PC-9 (cell line): Measurements from ENCODE around the gene CCDC91. TPM values are rescaled to one million over a fixed set of nuclear protein-coding genes. Genes with fewer than 3 reads are reported as not detected.
A peak's percentile ranks its signal among the peaks of the same experiment; 100 is the strongest.

Experiments used
- BruUV-seq: library from RNA; stranded (reverse); fragments of 400-500 nt; replicated peaks from 2 replicates; lab custom pipeline; 2021; lab: Mats Ljungman, UMichigan
- CTCF ChIA-PET: fragments of 300-600 bp; sonication (Branson Sonifier 250); formaldehyde crosslinking; loops from one replicate; lab custom pipeline; 2022; ENCODE audit warnings: antibody characterized with exemption; lab: Charles Lee
- POLR2A ChIA-PET: fragments of 300-600 bp; sonication (Branson Sonifier 250); formaldehyde crosslinking; loops from one replicate; lab custom pipeline; 2022; ENCODE audit warnings: antibody characterized with exemption; ENCODE audit not compliant: unreplicated experiment; lab: Charles Lee
- DNase-seq, 2 experiments: peaks; one replicate each; pipeline versions ENCODE4 v3.0.0 to v3.0.0-alpha.2; 2015 to 2022; ENCODE audit warnings: mixed read lengths in 1 of 2
- H2AFZ ChIP-seq: fragments of 200-600 bp; sonication (generic); 2 replicates; pipeline ENCODE4 v1.8.1; 2017; ENCODE audit warnings: antibody characterized with exemption
- H3F3A ChIP-seq: fragments of 200-600 bp; sonication (generic); 2 replicates; pipeline ENCODE4 v1.8.1; 2017; ENCODE audit warnings: antibody characterized with exemption, mild to moderate bottlenecking, low read depth; ENCODE audit not compliant: insufficient read depth
- H3K27ac ChIP-seq: fragments of 200-600 bp; sonication (generic); 2 replicates; pipeline ENCODE4 v1.6.1; 2016; ENCODE audit warnings: mixed run types
- H3K27me3 ChIP-seq: fragments of 200-600 bp; sonication (generic); 2 replicates; pipeline ENCODE4 v1.6.1; 2016; ENCODE audit warnings: low read depth, mixed run types; ENCODE audit not compliant: insufficient read depth
- H3K36me3 ChIP-seq: fragments of 200-600 bp; sonication (generic); 2 replicates; pipeline ENCODE4 v1.6.1; 2016; ENCODE audit warnings: low read depth, mixed run types
- H3K4me1 ChIP-seq: fragments of 200-600 bp; sonication (generic); replicated peaks from 2 replicates; pipeline ENCODE4 v1.6.1; 2016; ENCODE audit warnings: mixed run types; ENCODE audit not compliant: insufficient read depth
- H3K4me2 ChIP-seq: fragments of 200-600 bp; sonication (generic); 2 replicates; pipeline ENCODE4 v1.6.1; 2017; ENCODE audit warnings: mixed run types
- H3K4me3 ChIP-seq: fragments of 200-600 bp; sonication (generic); 2 replicates; pipeline ENCODE4 v1.6.1; 2016; ENCODE audit warnings: mixed run types
- H3K79me2 ChIP-seq: fragments of 200-600 bp; sonication (generic); 2 replicates; pipeline ENCODE4 v1.6.1; 2017; ENCODE audit warnings: low read depth, mixed run types
- H3K9me2 ChIP-seq: fragments of 200-600 bp; sonication (generic); 2 replicates; pipeline ENCODE4 v1.8.1; 2017; ENCODE audit warnings: mild to moderate bottlenecking; ENCODE audit not compliant: insufficient read depth
- H3K9me3 ChIP-seq: fragments of 200-600 bp; sonication (generic); 2 replicates; pipeline ENCODE4 v1.8.1; 2016; ENCODE audit warnings: low read depth; ENCODE audit not compliant: insufficient read depth
- H4K20me1 ChIP-seq: fragments of 200-600 bp; sonication (generic); 2 replicates; pipeline ENCODE4 v1.8.1; 2017; ENCODE audit not compliant: insufficient read depth
- EZH2 ChIP-seq: fragments of 200-600 bp; sonication (generic); IDR thresholded peaks from 2 replicates; pipeline ENCODE4 v1.8.0; 2017; ENCODE audit warnings: antibody characterized with exemption, low read depth
- intact Hi-C: fragments of 100-400 bp; cut with micrococcal nuclease; formaldehyde crosslinking; loops from one replicate; pipeline ENCODE4 v1.10.0; 2022; ENCODE audit not compliant: unreplicated experiment
- total RNA-seq: library from RNA; stranded (reverse); gene quantifications from 2 replicates; pipeline ENCODE4 v1.2.3, GENCODE V29; 2021
- TF ChIP-seq, protein P1 (sequence below): fragments of 200-600 bp; sonication (generic); conservative IDR thresholded peaks from 2 replicates; pipeline ENCODE4 v1.6.1; 2017; ENCODE audit warnings: mixed run types, antibody characterized with exemption, mild to moderate bottlenecking, moderate library complexity

The CCDC91 gene
- total RNA-seq, 1 experiment from 2014 or later, result 38.9 TPM

DNA sequence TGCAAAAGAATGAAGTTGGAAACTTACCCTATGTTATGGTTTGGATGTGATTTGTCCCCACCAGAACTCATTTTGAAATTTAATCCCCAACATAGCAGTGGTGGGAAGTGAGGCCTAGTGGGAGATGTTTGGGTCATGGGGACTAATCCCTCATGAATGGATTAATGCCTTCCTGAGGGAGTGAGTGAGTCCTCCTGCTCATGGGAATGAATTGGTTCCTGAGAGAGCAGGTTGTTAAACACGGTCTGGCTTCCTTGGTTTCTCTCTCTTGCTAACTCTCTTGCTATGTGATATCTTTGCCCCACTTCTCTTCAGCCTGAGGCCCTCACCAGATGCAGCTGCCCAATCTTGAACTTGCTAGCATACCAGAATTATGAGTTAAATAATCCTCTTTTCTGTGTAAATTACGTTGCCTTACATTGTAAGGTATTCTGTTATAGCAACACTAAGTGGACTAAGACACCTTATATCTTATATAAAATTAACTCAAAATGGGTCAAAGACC is 22.2 kb upstream of the CCDC91 start:
- CTCF ChIA-PET, result no interaction called here
- Histone ChIP-seq H2AFZ (no peak overlapping the region), H3K79me2 (no peaks in the 10 kb centered on the region), H3K36me3 (no peaks in the 10 kb centered on the region), H3K4me1 (no peaks in the 10 kb centered on the region), H3K9me3 (no peaks in the 10 kb centered on the region), H3K4me3 (no peak overlapping the region), H3K9me2 (no peaks in the 10 kb centered on the region), H4K20me1 (no peaks in the 10 kb centered on the region), H3K4me2 (no peak overlapping the region), H3F3A (no peaks in the 10 kb centered on the region), H3K27me3 (no peaks in the 10 kb centered on the region), H3K27ac (no peak overlapping the region)
- POLR2A ChIA-PET, result interaction anchor here (0.7 kb wide), 1 partner anchor 37 kb away, joined by 3 read pairs; no protein-coding TSS in a partner anchor
- BruUV-seq, result no TSS peak
- DNase-seq, result no peak
- TF ChIP-seq EZH2, result no peak
- TF ChIP-seq, protein P1, sequence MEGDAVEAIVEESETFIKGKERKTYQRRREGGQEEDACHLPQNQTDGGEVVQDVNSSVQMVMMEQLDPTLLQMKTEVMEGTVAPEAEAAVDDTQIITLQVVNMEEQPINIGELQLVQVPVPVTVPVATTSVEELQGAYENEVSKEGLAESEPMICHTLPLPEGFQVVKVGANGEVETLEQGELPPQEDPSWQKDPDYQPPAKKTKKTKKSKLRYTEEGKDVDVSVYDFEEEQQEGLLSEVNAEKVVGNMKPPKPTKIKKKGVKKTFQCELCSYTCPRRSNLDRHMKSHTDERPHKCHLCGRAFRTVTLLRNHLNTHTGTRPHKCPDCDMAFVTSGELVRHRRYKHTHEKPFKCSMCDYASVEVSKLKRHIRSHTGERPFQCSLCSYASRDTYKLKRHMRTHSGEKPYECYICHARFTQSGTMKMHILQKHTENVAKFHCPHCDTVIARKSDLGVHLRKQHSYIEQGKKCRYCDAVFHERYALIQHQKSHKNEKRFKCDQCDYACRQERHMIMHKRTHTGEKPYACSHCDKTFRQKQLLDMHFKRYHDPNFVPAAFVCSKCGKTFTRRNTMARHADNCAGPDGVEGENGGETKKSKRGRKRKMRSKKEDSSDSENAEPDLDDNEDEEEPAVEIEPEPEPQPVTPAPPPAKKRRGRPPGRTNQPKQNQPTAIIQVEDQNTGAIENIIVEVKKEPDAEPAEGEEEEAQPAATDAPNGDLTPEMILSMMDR, result no peak
- intact Hi-C loops, result loop anchor here (10.0 kb wide), 1 partner anchor 343 kb away; no protein-coding TSS in a partner anchor

DNA sequence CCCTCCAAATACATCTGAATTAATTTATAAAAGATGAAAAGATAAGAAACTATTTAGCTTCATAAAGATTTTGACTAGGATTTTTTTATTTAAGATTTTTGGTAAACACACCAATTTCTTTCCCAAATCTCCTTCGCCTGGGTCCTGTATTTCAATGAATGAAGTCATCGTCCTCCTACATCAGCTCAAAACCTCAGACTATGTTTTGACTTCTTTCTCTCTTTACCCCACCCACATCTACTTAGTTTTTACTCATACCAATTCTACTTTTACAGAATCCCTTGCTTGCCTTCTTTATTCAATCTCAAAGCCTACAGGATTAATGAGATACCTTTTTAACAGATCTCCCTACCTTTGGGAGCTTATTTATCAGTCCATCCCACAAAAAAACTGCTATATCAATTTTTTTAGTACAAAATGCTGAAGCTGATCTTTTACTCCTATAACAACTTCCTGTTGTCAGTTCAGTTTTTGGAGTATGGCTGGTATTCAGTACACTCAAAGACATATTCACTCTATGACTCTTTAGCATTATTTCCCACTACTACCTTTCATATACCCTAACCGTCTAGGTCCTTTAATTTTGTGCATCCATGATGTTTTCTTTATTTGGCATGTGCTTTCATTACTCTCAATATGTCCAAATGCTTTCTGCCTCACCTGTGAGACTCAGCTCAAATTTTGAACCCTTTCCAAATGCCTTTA is 18.7 kb upstream of the CCDC91 start:
- no peak overlapping the region for H2AFZ ChIP-seq
- H3K79me2 ChIP-seq, result no peaks in the 10 kb centered on the region
- TF ChIP-seq, protein P1, result no peak
- no peak for TF ChIP-seq EZH2
- no peak overlapping the region for H3K27ac ChIP-seq
- no peaks in the 10 kb centered on the region for H3K4me1 ChIP-seq
- no peak for DNase-seq
- no peak overlapping the region for H3K4me3 ChIP-seq
- H3K27me3 ChIP-seq, result no peaks in the 10 kb centered on the region
- POLR2A ChIA-PET, result interaction anchor here (0.7 kb wide), 1 partner anchor 145 kb away, joined by 6 read pairs; no protein-coding TSS in a partner anchor
- H3K9me3 ChIP-seq, result no peaks in the 10 kb centered on the region
- CTCF ChIA-PET, result no interaction called here
- H3K36me3 ChIP-seq, result no peaks in the 10 kb centered on the region
- BruUV-seq, result no TSS peak
- no peak overlapping the region for H3K4me2 ChIP-seq
- no peaks in the 10 kb centered on the region for H4K20me1 ChIP-seq
- intact Hi-C loops, result loop anchor here (1.0 kb wide), 3 partner anchors 202 to 701 kb away; no protein-coding TSS in a partner anchor
- H3K9me2 ChIP-seq, result no peaks in the 10 kb centered on the region
- no peaks in the 10 kb centered on the region for H3F3A ChIP-seq

DNA sequence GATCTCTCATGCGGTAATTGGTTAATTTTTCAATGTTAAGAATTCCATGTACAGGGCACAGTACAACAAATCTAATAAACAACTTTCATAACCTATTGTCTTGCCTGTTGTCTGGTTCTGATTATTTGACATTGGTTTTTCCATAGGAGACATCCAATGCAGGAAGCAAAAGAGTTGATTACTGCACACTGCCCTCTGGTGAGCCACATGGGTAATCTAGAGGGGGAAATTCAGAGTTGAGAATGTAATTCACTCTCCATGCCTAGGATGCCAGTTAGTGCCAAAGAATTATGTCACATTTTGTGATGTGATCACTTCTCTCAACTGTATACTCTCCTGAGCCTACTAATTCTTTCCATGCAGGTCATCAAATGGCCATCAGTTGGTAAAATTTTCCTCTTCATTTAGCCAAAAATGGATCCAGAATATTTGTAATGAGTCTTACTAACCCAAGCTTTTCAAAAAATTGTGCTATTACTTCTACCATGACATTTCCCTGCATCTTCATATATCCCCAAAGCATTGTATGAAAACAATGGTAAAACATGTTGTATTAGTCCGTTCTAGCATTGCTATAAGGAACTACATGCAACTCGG is 17.7 kb upstream of the CCDC91 start:
- peak in 1 of 2 experiments; percentile 31 for DNase-seq
- BruUV-seq, result no TSS peak
- intact Hi-C loops, result loop anchor here (1.0 kb wide), 3 partner anchors 203 to 700 kb away; no protein-coding TSS in a partner anchor

More for the DNA sequence above, 17.7 kb upstream of the CCDC91 start:
- H3K36me3 ChIP-seq, result no peaks in the 10 kb centered on the region
- H2AFZ ChIP-seq, result no peak overlapping the region
- ChIA-PET POLR2A (no interaction called here), CTCF (no interaction called here)
- no peaks in the 10 kb centered on the region for H3K9me3 ChIP-seq
- no peak overlapping the region for H3K27ac ChIP-seq
- H3F3A ChIP-seq, result no peaks in the 10 kb centered on the region
- H4K20me1 ChIP-seq, result no peaks in the 10 kb centered on the region; the same call in 1 of the 2 replicates
- no peak for TF ChIP-seq EZH2
- TF ChIP-seq, protein P1, result peak; percentile 72
- H3K4me2 ChIP-seq, result no peak overlapping the region
- H3K27me3 ChIP-seq, result no peaks in the 10 kb centered on the region
- H3K4me3 ChIP-seq, result no peak overlapping the region
- H3K9me2 ChIP-seq, result no peaks in the 10 kb centered on the region
- H3K79me2 ChIP-seq, result no peaks in the 10 kb centered on the region
- no peaks in the 10 kb centered on the region for H3K4me1 ChIP-seq
